ENCODE results near the gene CST9L. TPM values are rescaled to one million over a fixed set of nuclear protein-coding genes. Genes with fewer than 3 reads are reported as not detected.

Gene CST9L
- total and polyA plus RNA-seq, 4 donors: not detected

DNA sequence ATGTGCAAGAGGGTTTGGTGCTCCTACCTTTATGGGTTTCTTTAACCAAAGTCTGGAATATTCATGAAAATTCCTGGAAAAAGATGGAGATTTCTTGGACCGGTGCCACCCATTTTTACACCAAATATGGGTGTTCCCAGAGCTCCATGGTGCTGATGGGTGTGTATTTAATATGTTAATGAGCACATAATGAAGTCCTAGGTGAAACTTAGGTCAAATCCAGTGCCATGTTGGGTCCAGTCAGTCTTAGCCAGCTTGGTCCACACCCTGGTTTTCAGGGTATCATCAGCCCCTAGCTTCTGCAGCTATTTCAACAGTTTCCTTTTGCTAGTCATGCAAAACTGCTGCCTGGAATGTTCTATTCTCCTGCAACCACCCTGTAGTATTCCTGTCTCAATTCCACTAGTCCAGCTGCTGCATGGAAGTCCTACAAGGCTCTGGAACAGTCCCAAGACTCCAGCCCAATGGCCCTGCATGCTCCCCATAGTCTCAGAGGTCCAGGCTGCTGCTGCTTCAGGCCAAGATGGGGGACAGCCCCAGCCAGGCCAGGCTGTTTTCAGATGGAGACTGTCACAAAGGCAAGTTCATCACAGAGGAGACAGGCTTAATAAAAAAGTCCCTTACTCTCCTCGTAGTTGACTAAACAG lies 31.8 kb downstream of the CST9L start:
- no peak for TF ChIP-seq EGR1 (IDR thresholded peaks at IDR 0.05; ENCODE audit: low read depth in 2 of 2)
- TF ChIP-seq FOXA2 (IDR thresholded peaks at IDR 0.05): no peak
- TF ChIP-seq NR2F2 (IDR thresholded peaks at IDR 0.05): no peak
- no peak for DNase-seq (ENCODE audit: low spot score)
- no peak overlapping the region for H3K9ac ChIP-seq (ENCODE audit: low read depth in 1 of 2, low read length in 2 of 2)
- no peak overlapping the region for H3K27ac ChIP-seq (ENCODE audit: low read depth in 1 of 2, low read length in 2 of 2)
- H3K9me3 ChIP-seq (ENCODE audit: control insufficient read depth in 4 of 4, low read length in 3 of 4): no peaks in the 10 kb centered on the region
- H3K4me1 ChIP-seq (ENCODE audit: control insufficient read depth in 4 of 4, insufficient read depth in 4 of 4, low read length in 3 of 4): no peaks in the 10 kb centered on the region
- WGBS: 59% methylated on average over 2 of the region's 2 CpGs
- H3K27me3 ChIP-seq (ENCODE audit: control insufficient read depth in 4 of 4, insufficient read depth in 4 of 4, low read length in 3 of 4): peaks cover 0 to 2% (median 0%) of the 10 kb centered on the region in 4 donors
- no peak overlapping the region for H3K4me3 ChIP-seq (ENCODE audit: low read depth in 1 of 3, low read length in 3 of 3)
- no peaks in the 10 kb centered on the region for H3K36me3 ChIP-seq (ENCODE audit: control insufficient read depth in 4 of 4, insufficient read depth in 3 of 4, low read depth in 1 of 4, low read length in 3 of 4)

DNA sequence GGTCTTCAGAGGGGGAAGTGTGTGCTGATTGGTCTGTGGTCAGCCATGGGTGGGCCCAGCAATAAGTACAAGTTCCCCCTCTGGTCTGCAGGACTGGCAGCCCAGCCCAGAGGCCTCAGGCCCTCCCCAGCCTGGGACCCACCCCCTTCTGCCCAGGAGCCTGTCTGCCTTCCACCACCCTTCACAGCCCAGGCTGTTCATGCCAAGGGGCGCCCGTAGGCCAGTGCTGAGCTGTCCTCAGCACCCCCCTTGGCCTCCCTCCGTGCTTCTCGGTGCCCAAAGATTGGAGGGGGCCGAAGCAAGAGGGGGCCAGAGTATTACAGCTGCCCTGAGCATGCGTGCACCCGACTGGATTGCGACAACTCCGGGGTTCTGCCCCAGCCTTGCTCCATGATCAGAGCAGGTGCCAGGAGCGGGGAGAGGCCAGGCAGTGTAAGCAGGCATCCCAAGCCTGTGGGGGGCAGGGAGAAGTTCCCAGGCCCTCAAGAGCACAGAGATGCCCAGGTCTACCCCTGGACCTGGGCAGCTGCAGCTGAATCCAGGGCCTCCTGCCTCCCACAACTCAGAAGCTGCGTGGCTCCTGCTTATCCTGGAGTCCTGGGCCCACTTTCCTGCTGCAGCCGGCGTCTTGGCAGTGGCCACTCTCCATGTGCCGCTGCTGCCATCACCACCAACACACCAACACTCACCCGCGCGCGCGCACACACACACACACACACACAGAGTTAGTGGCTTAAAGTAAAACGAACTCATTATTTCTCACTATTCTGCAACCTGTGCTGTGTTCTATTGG lies 33.3 kb downstream of the CST9L start:
- no peaks in the 10 kb centered on the region for H3K36me3 ChIP-seq (ENCODE audit: control insufficient read depth in 4 of 4, insufficient read depth in 3 of 4, low read depth in 1 of 4, low read length in 3 of 4)
- peaks cover 0 to 4% (median 0%) of the 10 kb centered on the region in 4 donors for H3K9me3 ChIP-seq (ENCODE audit: control insufficient read depth in 4 of 4, low read length in 3 of 4)
- H3K9ac ChIP-seq (ENCODE audit: low read depth in 1 of 2, low read length in 2 of 2): no peak overlapping the region
- H3K27ac ChIP-seq (ENCODE audit: low read depth in 1 of 2, low read length in 2 of 2): no peak overlapping the region
- H3K4me1 ChIP-seq (ENCODE audit: control insufficient read depth in 4 of 4, insufficient read depth in 4 of 4, low read length in 3 of 4): no peaks in the 10 kb centered on the region
- no peak overlapping the region for H3K4me3 ChIP-seq (ENCODE audit: low read depth in 1 of 3, low read length in 3 of 3)
- H3K27me3 ChIP-seq (ENCODE audit: control insufficient read depth in 4 of 4, insufficient read depth in 4 of 4, low read length in 3 of 4): no peaks in the 10 kb centered on the region
- 82% methylated on average over 20 of the region's 20 CpGs for WGBS
- no peak for TF ChIP-seq EGR1 (IDR thresholded peaks at IDR 0.05; ENCODE audit: low read depth in 2 of 2)
- no peak for TF ChIP-seq FOXA1 (IDR thresholded peaks at IDR 0.05)
- TF ChIP-seq, protein P1, sequence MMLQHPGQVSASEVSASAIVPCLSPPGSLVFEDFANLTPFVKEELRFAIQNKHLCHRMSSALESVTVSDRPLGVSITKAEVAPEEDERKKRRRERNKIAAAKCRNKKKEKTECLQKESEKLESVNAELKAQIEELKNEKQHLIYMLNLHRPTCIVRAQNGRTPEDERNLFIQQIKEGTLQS (IDR thresholded peaks at IDR 0.05): no peak
- TF ChIP-seq HNF4G (IDR thresholded peaks at IDR 0.05): no peak
- TF ChIP-seq, protein P2, sequence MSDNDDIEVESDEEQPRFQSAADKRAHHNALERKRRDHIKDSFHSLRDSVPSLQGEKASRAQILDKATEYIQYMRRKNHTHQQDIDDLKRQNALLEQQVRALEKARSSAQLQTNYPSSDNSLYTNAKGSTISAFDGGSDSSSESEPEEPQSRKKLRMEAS (IDR thresholded peaks at IDR 0.05): no peak
- no peak for TF ChIP-seq NR2F2 (IDR thresholded peaks at IDR 0.05)
- TF ChIP-seq, protein P3, sequence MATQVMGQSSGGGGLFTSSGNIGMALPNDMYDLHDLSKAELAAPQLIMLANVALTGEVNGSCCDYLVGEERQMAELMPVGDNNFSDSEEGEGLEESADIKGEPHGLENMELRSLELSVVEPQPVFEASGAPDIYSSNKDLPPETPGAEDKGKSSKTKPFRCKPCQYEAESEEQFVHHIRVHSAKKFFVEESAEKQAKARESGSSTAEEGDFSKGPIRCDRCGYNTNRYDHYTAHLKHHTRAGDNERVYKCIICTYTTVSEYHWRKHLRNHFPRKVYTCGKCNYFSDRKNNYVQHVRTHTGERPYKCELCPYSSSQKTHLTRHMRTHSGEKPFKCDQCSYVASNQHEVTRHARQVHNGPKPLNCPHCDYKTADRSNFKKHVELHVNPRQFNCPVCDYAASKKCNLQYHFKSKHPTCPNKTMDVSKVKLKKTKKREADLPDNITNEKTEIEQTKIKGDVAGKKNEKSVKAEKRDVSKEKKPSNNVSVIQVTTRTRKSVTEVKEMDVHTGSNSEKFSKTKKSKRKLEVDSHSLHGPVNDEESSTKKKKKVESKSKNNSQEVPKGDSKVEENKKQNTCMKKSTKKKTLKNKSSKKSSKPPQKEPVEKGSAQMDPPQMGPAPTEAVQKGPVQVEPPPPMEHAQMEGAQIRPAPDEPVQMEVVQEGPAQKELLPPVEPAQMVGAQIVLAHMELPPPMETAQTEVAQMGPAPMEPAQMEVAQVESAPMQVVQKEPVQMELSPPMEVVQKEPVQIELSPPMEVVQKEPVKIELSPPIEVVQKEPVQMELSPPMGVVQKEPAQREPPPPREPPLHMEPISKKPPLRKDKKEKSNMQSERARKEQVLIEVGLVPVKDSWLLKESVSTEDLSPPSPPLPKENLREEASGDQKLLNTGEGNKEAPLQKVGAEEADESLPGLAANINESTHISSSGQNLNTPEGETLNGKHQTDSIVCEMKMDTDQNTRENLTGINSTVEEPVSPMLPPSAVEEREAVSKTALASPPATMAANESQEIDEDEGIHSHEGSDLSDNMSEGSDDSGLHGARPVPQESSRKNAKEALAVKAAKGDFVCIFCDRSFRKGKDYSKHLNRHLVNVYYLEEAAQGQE (IDR thresholded peaks at IDR 0.05): no peak
- TF ChIP-seq, protein P4, sequence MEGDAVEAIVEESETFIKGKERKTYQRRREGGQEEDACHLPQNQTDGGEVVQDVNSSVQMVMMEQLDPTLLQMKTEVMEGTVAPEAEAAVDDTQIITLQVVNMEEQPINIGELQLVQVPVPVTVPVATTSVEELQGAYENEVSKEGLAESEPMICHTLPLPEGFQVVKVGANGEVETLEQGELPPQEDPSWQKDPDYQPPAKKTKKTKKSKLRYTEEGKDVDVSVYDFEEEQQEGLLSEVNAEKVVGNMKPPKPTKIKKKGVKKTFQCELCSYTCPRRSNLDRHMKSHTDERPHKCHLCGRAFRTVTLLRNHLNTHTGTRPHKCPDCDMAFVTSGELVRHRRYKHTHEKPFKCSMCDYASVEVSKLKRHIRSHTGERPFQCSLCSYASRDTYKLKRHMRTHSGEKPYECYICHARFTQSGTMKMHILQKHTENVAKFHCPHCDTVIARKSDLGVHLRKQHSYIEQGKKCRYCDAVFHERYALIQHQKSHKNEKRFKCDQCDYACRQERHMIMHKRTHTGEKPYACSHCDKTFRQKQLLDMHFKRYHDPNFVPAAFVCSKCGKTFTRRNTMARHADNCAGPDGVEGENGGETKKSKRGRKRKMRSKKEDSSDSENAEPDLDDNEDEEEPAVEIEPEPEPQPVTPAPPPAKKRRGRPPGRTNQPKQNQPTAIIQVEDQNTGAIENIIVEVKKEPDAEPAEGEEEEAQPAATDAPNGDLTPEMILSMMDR (IDR thresholded peaks at IDR 0.05; ENCODE audit: low read depth, low read length, missing input control): no peak
- TF ChIP-seq HNF4A (conservative IDR thresholded peaks at IDR 0.05): no peak
- no peak for TF ChIP-seq GABPA (IDR thresholded peaks at IDR 0.05 in 1 of 2, conservative IDR thresholded peaks at IDR 0.05 in 1 of 2)
- TF ChIP-seq JUND (IDR thresholded peaks at IDR 0.05): no peak
- TF ChIP-seq RXRA (IDR thresholded peaks at IDR 0.05): no peak
- TF ChIP-seq, protein P5, sequence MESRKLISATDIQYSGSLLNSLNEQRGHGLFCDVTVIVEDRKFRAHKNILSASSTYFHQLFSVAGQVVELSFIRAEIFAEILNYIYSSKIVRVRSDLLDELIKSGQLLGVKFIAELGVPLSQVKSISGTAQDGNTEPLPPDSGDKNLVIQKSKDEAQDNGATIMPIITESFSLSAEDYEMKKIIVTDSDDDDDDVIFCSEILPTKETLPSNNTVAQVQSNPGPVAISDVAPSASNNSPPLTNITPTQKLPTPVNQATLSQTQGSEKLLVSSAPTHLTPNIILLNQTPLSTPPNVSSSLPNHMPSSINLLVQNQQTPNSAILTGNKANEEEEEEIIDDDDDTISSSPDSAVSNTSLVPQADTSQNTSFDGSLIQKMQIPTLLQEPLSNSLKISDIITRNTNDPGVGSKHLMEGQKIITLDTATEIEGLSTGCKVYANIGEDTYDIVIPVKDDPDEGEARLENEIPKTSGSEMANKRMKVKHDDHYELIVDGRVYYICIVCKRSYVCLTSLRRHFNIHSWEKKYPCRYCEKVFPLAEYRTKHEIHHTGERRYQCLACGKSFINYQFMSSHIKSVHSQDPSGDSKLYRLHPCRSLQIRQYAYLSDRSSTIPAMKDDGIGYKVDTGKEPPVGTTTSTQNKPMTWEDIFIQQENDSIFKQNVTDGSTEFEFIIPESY (IDR thresholded peaks at IDR 0.05): no peak
- no peak for TF ChIP-seq TAF1 (conservative IDR thresholded peaks at IDR 0.05)
- TF ChIP-seq FOXA2 (IDR thresholded peaks at IDR 0.05): no peak
- TF ChIP-seq RAD21 (IDR thresholded peaks at IDR 0.05): no peak
- DNase-seq (ENCODE audit: low spot score): no peak

Measured in liver (tissue), 9 donors.